ENCODE results near the gene GAN.
"Not testable (repeated sequence)": the region's sequence is repeated elsewhere in the genome, so short reads cannot be mapped to it uniquely, and the experiment has no call there.

GAN gene

GRCh38 chr16:81401035-81401950, 86.5 kb downstream of the GAN start:
- DNase-seq: no peak

GRCh38 chr16:81403208-81403600, 88.4 kb downstream of the GAN start:
- no peak for DNase-seq

- peak; percentile 78 to 80 for DNase-seq
These were observed 89.0 kb downstream of the GAN start for GRCh38 chr16:81403601-81404391.

GRCh38 chr16:81405002-81405401, 90.2 kb downstream of the GAN start:
- DNase-seq: not testable (repeated sequence)

GRCh38 chr16:81405702-81406113, 90.9 kb downstream of the GAN start:
- no peak for DNase-seq

- DNase-seq: no peak
These were observed 93.7 kb downstream of the GAN start for GRCh38 chr16:81408409-81408950.

- no peak for DNase-seq
These were observed 94.3 kb downstream of the GAN start for GRCh38 chr16:81409016-81409556.

GRCh38 chr16:81410643-81411293, 96.0 kb downstream of the GAN start:
- DNase-seq: no peak

- DNase-seq: no peak
These were observed 98.7 kb downstream of the GAN start for GRCh38 chr16:81413245-81413990.

- DNase-seq: no peak
These were observed 101.0 kb downstream of the GAN start for GRCh38 chr16:81415751-81416150.

- DNase-seq: no peak
These were observed 102.0 kb downstream of the GAN start for GRCh38 chr16:81416749-81417148.

GRCh38 chr16:81417210-81417609, 102.4 kb downstream of the GAN start:
- DNase-seq: no peak

GRCh38 chr16:81419806-81420205, 105.0 kb downstream of the GAN start:
- DNase-seq: no peak

GRCh38 chr16:81421126-81421525, 106.4 kb downstream of the GAN start:
- DNase-seq: no peak

- DNase-seq: no peak
These were observed 106.8 kb downstream of the GAN start for GRCh38 chr16:81421536-81421935.

GRCh38 chr16:81422153-81422552, 107.4 kb downstream of the GAN start:
- DNase-seq: not testable (repeated sequence)

GRCh38 chr16:81424771-81425170, 110.0 kb downstream of the GAN start:
- peak; percentile 40 to 73 for DNase-seq

- no peak for DNase-seq
These were observed 112.5 kb downstream of the GAN start for GRCh38 chr16:81427219-81427618.

- DNase-seq: peak; percentile 29 to 55
These were observed 114.3 kb downstream of the GAN start for GRCh38 chr16:81429045-81429521.

GRCh38 chr16:81431554-81432353, 117.0 kb downstream of the GAN start:
- peak in 1 of 2 donors; percentile 67 for DNase-seq
